OCI-LY1 (cell line): Measurements from ENCODE around the gene TTC28.

Experiments used
- H2AFZ ChIP-seq: fragments of 200-600 bp; sonication (generic), shearing (Covaris generic); 2 replicates; pipeline ENCODE4 v1.6.0; 2014; ENCODE audit warnings: antibody characterized with exemption, mild to moderate bottlenecking, low read length
- H3F3A ChIP-seq: fragments of 200-600 bp; sonication (generic), shearing (Covaris generic); 2 replicates; pipeline ENCODE4 v1.6.0; 2014; ENCODE audit warnings: mild to moderate bottlenecking, antibody characterized with exemption, low read length, moderate library complexity; ENCODE audit not compliant: insufficient read depth
- H3K27ac ChIP-seq: fragments of 200-600 bp; sonication (generic); 2 replicates; pipeline ENCODE4 v1.5.1; 2014; ENCODE audit warnings: low read length, mixed run types, mild to moderate bottlenecking, low read depth; ENCODE audit not compliant: poor library complexity, severe bottlenecking
- H3K27me3 ChIP-seq: fragments of 200-600 bp; sonication (generic); 2 replicates; pipeline ENCODE4 v1.6.0; 2014; ENCODE audit warnings: antibody characterized with exemption, mild to moderate bottlenecking, low read length, moderate library complexity; ENCODE audit not compliant: insufficient read depth
- H3K36me3 ChIP-seq: fragments of 200-600 bp; sonication (generic); 2 replicates; pipeline ENCODE4 v1.6.1; 2014; ENCODE audit warnings: mild to moderate bottlenecking, antibody characterized with exemption, low read length, moderate library complexity, mixed read lengths; ENCODE audit not compliant: insufficient read depth
- H3K4me1 ChIP-seq: fragments of 200-600 bp; sonication (generic); 2 replicates; pipeline ENCODE4 v1.5.1; 2014; ENCODE audit warnings: mild to moderate bottlenecking, low read length, moderate library complexity; ENCODE audit not compliant: insufficient read depth, severe bottlenecking
- H3K4me2 ChIP-seq: fragments of 200-600 bp; sonication (generic), shearing (Covaris generic); 2 replicates; pipeline ENCODE4 v1.6.1; 2014; ENCODE audit warnings: low read length
- H3K4me3 ChIP-seq: fragments of 200-600 bp; sonication (generic); 2 replicates; pipeline ENCODE4 v1.5.1; 2014; ENCODE audit warnings: low read length, low read depth, mild to moderate bottlenecking, mixed read lengths; ENCODE audit not compliant: poor library complexity, severe bottlenecking
- H3K79me2 ChIP-seq: fragments of 200-600 bp; shearing (Covaris generic); 2 replicates; pipeline ENCODE4 v1.6.1; 2016; ENCODE audit warnings: mixed run types, low read length, mixed read lengths; ENCODE audit not compliant: insufficient read depth
- H3K9ac ChIP-seq: fragments of 200-600 bp; sonication (generic), shearing (Covaris generic); 2 replicates; pipeline ENCODE4 v1.6.1; 2014; ENCODE audit warnings: mild to moderate bottlenecking, low read length, mixed read lengths
- H3K9me2 ChIP-seq: fragments of 200-600 bp; sonication (generic), shearing (Covaris generic); 2 replicates; pipeline ENCODE4 v1.6.1; 2014; ENCODE audit warnings: low read depth, mild to moderate bottlenecking, low read length, mixed read lengths
- H3K9me3 ChIP-seq: fragments of 200-600 bp; shearing (Covaris generic); 2 replicates; pipeline ENCODE4 v1.6.1; 2014; ENCODE audit warnings: low read length, mixed read lengths
- H4K20me1 ChIP-seq: fragments of 200-600 bp; sonication (generic), shearing (Covaris generic); 2 replicates; pipeline ENCODE4 v1.6.0; 2016; ENCODE audit warnings: mild to moderate bottlenecking, low read length; ENCODE audit not compliant: insufficient read depth
- EZH2 ChIP-seq: fragments of 200-600 bp; sonication (generic), shearing (Covaris generic); IDR thresholded peaks from 2 replicates; pipeline ENCODE4 v1.8.0; 2017; ENCODE audit warnings: borderline replicate concordance, mixed run types, mild to moderate bottlenecking, antibody characterized with exemption, low read length, moderate library complexity, mixed read lengths
- TF ChIP-seq, protein P1 (sequence below): fragments of 200-600 bp; sonication (generic), shearing (Covaris generic); IDR thresholded peaks from 2 replicates; pipeline ENCODE4 v1.5.1; 2017; ENCODE audit warnings: mild to moderate bottlenecking, antibody characterized with exemption, low read length, moderate library complexity, mixed read lengths

The TTC28 gene

DNA sequence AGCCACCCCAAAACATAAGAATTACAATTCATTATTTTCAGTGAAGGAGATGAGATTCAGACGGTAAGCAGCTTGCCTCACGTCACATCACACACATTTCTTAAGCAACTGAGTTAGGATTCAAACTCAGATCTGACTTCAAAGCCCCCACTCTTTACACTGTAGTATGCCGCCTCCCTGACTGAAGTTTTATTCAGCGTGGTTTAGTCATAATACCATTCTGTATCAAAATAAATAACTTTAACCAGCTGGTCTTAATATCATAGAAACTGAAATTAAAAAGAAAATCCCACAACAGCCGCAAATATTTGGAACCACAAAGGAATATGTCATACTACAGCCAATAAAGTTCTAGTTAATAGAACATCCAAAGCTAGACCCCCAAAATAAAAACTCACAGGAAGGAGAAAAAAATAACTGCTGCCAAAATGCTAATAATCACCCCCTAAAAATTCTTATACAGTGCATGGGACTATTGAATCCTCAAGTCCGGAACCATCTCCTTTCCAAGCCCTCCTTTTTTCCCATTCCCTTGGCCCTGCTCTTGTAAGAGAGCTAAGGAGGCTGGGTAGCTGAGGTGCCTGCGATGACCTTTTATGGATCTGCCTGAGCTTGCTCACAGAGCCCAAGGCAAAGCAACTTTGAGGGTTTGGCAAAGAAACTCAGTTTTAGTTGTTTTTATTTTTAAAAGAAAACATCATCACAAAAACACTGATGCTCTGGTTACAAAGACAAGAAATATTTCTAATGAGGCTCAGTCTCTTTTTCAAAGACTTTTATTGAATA is 334.5 kb downstream of the TTC28 start:
- Histone ChIP-seq H4K20me1 (no peaks in the 10 kb centered on the region), H3K9me2 (no peaks in the 10 kb centered on the region), H3K36me3 (no peaks in the 10 kb centered on the region), H3K27me3 (peaks cover 8% of the 10 kb centered on the region; the same call in 1 of the 2 replicates), H3K9me3 (no peaks in the 10 kb centered on the region), H2AFZ (no peak overlapping the region), H3K9ac (no peak overlapping the region), H3K4me1 (no peaks in the 10 kb centered on the region), H3K79me2 (no peaks in the 10 kb centered on the region), H3K4me3 (no peak overlapping the region), H3K4me2 (no peak overlapping the region), H3F3A (no peaks in the 10 kb centered on the region), H3K27ac (no peak overlapping the region)
- TF ChIP-seq, protein P1, sequence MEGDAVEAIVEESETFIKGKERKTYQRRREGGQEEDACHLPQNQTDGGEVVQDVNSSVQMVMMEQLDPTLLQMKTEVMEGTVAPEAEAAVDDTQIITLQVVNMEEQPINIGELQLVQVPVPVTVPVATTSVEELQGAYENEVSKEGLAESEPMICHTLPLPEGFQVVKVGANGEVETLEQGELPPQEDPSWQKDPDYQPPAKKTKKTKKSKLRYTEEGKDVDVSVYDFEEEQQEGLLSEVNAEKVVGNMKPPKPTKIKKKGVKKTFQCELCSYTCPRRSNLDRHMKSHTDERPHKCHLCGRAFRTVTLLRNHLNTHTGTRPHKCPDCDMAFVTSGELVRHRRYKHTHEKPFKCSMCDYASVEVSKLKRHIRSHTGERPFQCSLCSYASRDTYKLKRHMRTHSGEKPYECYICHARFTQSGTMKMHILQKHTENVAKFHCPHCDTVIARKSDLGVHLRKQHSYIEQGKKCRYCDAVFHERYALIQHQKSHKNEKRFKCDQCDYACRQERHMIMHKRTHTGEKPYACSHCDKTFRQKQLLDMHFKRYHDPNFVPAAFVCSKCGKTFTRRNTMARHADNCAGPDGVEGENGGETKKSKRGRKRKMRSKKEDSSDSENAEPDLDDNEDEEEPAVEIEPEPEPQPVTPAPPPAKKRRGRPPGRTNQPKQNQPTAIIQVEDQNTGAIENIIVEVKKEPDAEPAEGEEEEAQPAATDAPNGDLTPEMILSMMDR, result no peak

DNA sequence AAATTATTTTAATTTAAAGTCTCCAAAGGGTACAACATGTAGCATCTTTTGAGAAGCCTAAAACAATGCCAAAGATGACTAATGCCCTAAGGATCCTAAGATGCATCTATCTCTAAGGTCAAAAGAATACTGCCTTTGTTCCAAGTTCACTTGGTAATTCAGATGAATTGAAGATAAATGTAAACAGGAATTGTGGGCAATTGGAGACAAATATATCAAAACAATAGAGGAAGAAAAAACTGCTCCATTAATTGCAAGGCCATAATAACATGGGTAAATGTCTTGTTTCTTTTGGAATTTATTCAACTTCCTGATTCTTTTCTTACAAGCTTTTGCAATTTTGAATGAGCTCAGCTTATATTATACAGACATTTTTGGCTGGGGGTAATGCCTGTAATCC is 338.6 kb downstream of the TTC28 start:
- H3K9me2 ChIP-seq, result no peaks in the 10 kb centered on the region
- no peaks in the 10 kb centered on the region for H3K36me3 ChIP-seq
- no peaks in the 10 kb centered on the region for H3K9me3 ChIP-seq
- H3K4me3 ChIP-seq, result no peak overlapping the region
- no peaks in the 10 kb centered on the region for H3K27me3 ChIP-seq
- H3K79me2 ChIP-seq, result no peaks in the 10 kb centered on the region
- no peak overlapping the region for H3K4me2 ChIP-seq
- H4K20me1 ChIP-seq, result no peaks in the 10 kb centered on the region
- H3K9ac ChIP-seq, result no peak overlapping the region
- H3K27ac ChIP-seq, result no peak overlapping the region
- TF ChIP-seq EZH2, result no peak
- TF ChIP-seq, protein P1, result no peak
- H3F3A ChIP-seq, result no peaks in the 10 kb centered on the region
- H2AFZ ChIP-seq, result no peak overlapping the region
- no peaks in the 10 kb centered on the region for H3K4me1 ChIP-seq

DNA sequence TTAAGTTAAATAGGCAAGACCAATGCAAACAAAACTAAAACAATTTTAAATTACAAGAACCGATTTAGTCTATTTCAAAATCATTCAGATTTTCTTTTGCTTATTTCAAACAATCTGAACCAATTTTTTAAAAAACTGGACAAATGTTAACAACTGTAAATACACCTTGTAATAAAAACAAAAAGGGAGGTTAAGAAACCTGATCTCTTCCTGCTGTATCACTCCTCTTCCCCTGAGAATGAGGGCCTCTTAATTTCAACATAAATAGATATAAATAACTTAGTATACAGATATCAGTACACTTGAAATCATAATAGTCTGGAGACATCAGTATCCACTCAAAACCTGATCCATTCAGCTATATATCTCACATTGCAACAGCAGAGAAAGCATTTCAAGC is 346.6 kb downstream of the TTC28 start:
- TF ChIP-seq, protein P1, result no peak
- TF ChIP-seq EZH2, result no peak
- Histone ChIP-seq H3K4me3 (no peak overlapping the region), H3K36me3 (no peaks in the 10 kb centered on the region), H3K9me3 (no peaks in the 10 kb centered on the region), H3K9me2 (no peaks in the 10 kb centered on the region), H3K9ac (no peak overlapping the region), H3K27ac (no peak overlapping the region), H3K27me3 (no peaks in the 10 kb centered on the region), H4K20me1 (no peaks in the 10 kb centered on the region), H3K4me1 (no peaks in the 10 kb centered on the region), H3F3A (no peaks in the 10 kb centered on the region), H2AFZ (no peak overlapping the region), H3K4me2 (no peak overlapping the region), H3K79me2 (no peaks in the 10 kb centered on the region)
